Transverse colon (tissue), 3 donors: ENCODE data around the gene DNAJC6.

Experiments used
- CTCF ChIP-seq, 5 experiments: fragments of 200-600 bp in 3 of 5; fragments of 450-650 bp in 2 of 5; sonication (generic) in 3 of 5; IDR thresholded peaks; 1 replicate in 2 of 5; 2 replicates in 3 of 5; pipeline ENCODE4 v1.5.1; 2016 to 2017; ENCODE audit warnings: antibody characterized with exemption in 5 of 5, inconsistent platforms in 3 of 5, mild to moderate bottlenecking in 2 of 5, moderate library complexity in 1 of 5
- EP300 ChIP-seq: sonication (generic); formaldehyde crosslinking; IDR thresholded peaks from one replicate; pipeline ENCODE4 v1.6.1; 2017; ENCODE audit warnings: antibody characterized with exemption, low read depth
- POLR2A ChIP-seq: fragments of 450-650 bp; IDR thresholded peaks from one replicate; pipeline ENCODE4 v1.6.1; 2016; ENCODE audit warnings: antibody characterized with exemption, mild to moderate bottlenecking, moderate library complexity

- TF ChIP-seq EP300 (no peak), POLR2A (no peak), CTCF (IDR thresholded peaks at IDR 0.05) (no peak)
These were observed 31.6 kb upstream of the DNAJC6 start for GRCh38 chr1:65277605-65278347.
